ENCODE data around the gene SLC49A3. TPM values are rescaled to one million over a fixed set of nuclear protein-coding genes. Genes with fewer than 3 reads are reported as not detected.

SLC49A3 gene
- total and polyA plus RNA-seq, 2 of the 13 experiments (the other 11 are each of a cell fraction or from before 2014, with no cell fraction given): 0.07 to 0.17 TPM

GRCh38 chr4:635851-636627 lies 52.9 kb downstream of the SLC49A3 start:
- FAIRE-seq: no peak
- Histone ChIP-seq H3K27ac (ENCODE audit: extremely low read length, insufficient read depth, low read length) (no peak overlapping the region), H3K4me2 (ENCODE audit: low read depth, low read length) (no peak overlapping the region), H3K27me3 (ENCODE audit: control insufficient read depth in 1 of 2, insufficient read depth in 2 of 2, low read length in 2 of 2) (peaks cover 6 to 45% of the 10 kb centered on the region in 2 experiments; a peak in 4 of 5 replicates), H3K9ac (ENCODE audit: insufficient read depth, low read depth, low read length) (no peak overlapping the region), H2AFZ (ENCODE audit: low read length) (no peak overlapping the region), H3K9me3 (ENCODE audit: low read length) (no peaks in the 10 kb centered on the region), H3K4me3 (replicated peaks in 1 of 3; ENCODE audit: insufficient read depth in 1 of 3, low read depth in 2 of 3, low read length in 3 of 3) (no peak overlapping the region), H3K79me2 (ENCODE audit: insufficient read depth, low read length) (no peaks in the 10 kb centered on the region), H3K4me1 (ENCODE audit: insufficient read depth, low read length) (no peaks in the 10 kb centered on the region), H4K20me1 (ENCODE audit: insufficient read depth, low read length) (no peaks in the 10 kb centered on the region), H3K36me3 (replicated peaks in 1 of 2; ENCODE audit: control insufficient read depth in 1 of 2, insufficient read depth in 2 of 2, low read length in 2 of 2) (no peaks in the 10 kb centered on the region)
- intact Hi-C loops (cut with micrococcal nuclease; ENCODE audit: unreplicated experiment) (no loop called here), in situ Hi-C loops (cut with HindIII; ENCODE audit: extremely low pct_ligation_motif_present, low pct_unique_long_range_greater_than_20kb) (no loop called here)
- TF ChIP-seq ZFP36L1 (CRISPR knock-in tag; IDR thresholded peaks at IDR 0.05) (no peak), ZIK1 (CRISPR knock-in tag; IDR thresholded peaks at IDR 0.05; ENCODE audit: borderline replicate concordance, low read depth) (no peak), HOMEZ (CRISPR knock-in tag; IDR thresholded peaks at IDR 0.05; ENCODE audit: low read depth) (no peak), ZNF496 (CRISPR knock-in tag; IDR thresholded peaks at IDR 0.05; ENCODE audit: insufficient replicate concordance) (no peak), ZNF350 (CRISPR knock-in tag; IDR thresholded peaks at IDR 0.05; ENCODE audit: borderline replicate concordance, low read depth) (no peak), TOE1 (CRISPR knock-in tag; IDR thresholded peaks at IDR 0.05) (no peak), PLRG1 (conservative IDR thresholded peaks at IDR 0.05) (no peak), ZBTB10 (CRISPR knock-in tag; IDR thresholded peaks at IDR 0.05; ENCODE audit: borderline replicate concordance) (no peak), ZNF205 (CRISPR knock-in tag; IDR thresholded peaks at IDR 0.05) (no peak), ZNF557 (CRISPR knock-in tag; IDR thresholded peaks at IDR 0.05) (no peak), ATF7-NPFF (CRISPR knock-in tag; IDR thresholded peaks at IDR 0.05; ENCODE audit: low read depth) (no peak), PAXIP1 (CRISPR knock-in tag; conservative IDR thresholded peaks at IDR 0.05) (no peak), XBP1 (CRISPR knock-in tag; IDR thresholded peaks at IDR 0.05) (no peak), ZNF577 (CRISPR knock-in tag; IDR thresholded peaks at IDR 0.05; ENCODE audit: borderline replicate concordance, low read depth) (no peak), GATAD1 (CRISPR knock-in tag; IDR thresholded peaks at IDR 0.05) (no peak), CCDC6 (CRISPR knock-in tag; IDR thresholded peaks at IDR 0.05) (no peak), POLR2G (IDR thresholded peaks at IDR 0.05; ENCODE audit: low read depth, low read length) (no peak)
- CTCF ChIA-PET (ENCODE audit: low intra/inter-chr PET ratio, low total read pairs): no interaction called here
- POLR2A ChIA-PET: no interaction called here
- no peak; the same call in 2 of the 3 replicates for ATAC-seq
- DNase-seq (ENCODE audit: low spot score): no peak
- BruUV-seq (replicated peaks): no TSS peak
- WGBS (ENCODE audit: low lambda C conversion rate): 30% methylated on average over 17 of the region's 22 CpGs
